Endothelial cell of umbilical vein (primary cell): Measurements from ENCODE around the gene FAM83C. TPM values are rescaled to one million over a fixed set of nuclear protein-coding genes. Genes with fewer than 3 reads are reported as not detected.
A peak's percentile ranks its signal among the peaks of the same experiment; 100 is the strongest.

Experiments used
- BruUV-seq: library from RNA; stranded (reverse); fragments of 400-500 nt; replicated peaks from 2 replicates; lab custom pipeline; 2021; lab: Mats Ljungman, UMichigan
- CTCF ChIA-PET: fragments of 300-600, 350-600 bp; sonication (Branson Sonifier 250); formaldehyde crosslinking; loops from one replicate; lab custom pipeline; 2021; ENCODE audit warnings: antibody characterized with exemption, inconsistent platforms; lab: Charles Lee
- POLR2A ChIA-PET: fragments of 300-600, 350-600 bp; sonication (Branson Sonifier 250); formaldehyde crosslinking; loops from one replicate; lab custom pipeline; 2021; ENCODE audit warnings: antibody characterized with exemption, inconsistent platforms; lab: Charles Lee
- DNase-seq: peaks from one replicate; pipeline ENCODE4 v3.0.0-alpha.2; 2011; ENCODE audit warnings: low read depth, low spot score
- FAIRE-seq: peaks from 2 replicates; lab custom pipeline; 2011; peaks lifted over from hg19 to GRCh38; lab: Jason Lieb, UNC
- H2AFZ ChIP-seq: 2 replicates; pipeline ENCODE4 v1.6.0; 2012; ENCODE audit warnings: low read depth, low read length, control low read depth, inconsistent platforms
- H3K27ac ChIP-seq: 2 replicates; pipeline ENCODE4 v1.5.1; 2011; ENCODE audit warnings: low read depth, mild to moderate bottlenecking, control low read depth, low read length, moderate library complexity; ENCODE audit not compliant: insufficient read depth
- H3K27me3 ChIP-seq, 2 experiments: 2 replicates each; pipeline versions ENCODE4 v1.6.0 to v1.6.1; 2011; ENCODE audit warnings: low read length in 2 of 2, mixed read lengths in 1 of 2; ENCODE audit not compliant: control insufficient read depth in 2 of 2, insufficient read depth in 2 of 2
- H3K36me3 ChIP-seq, 2 experiments: 2 replicates in 1 of 2; 3 replicates in 1 of 2; pipeline ENCODE4 v1.5.1; 2011; ENCODE audit warnings: low read length in 2 of 2, mild to moderate bottlenecking in 1 of 2, moderate library complexity in 1 of 2; ENCODE audit not compliant: control insufficient read depth in 2 of 2, insufficient read depth in 2 of 2; ENCODE audit errors: extremely low read depth in 1 of 2
- H3K4me1 ChIP-seq: 3 replicates; pipeline ENCODE4 v1.5.1; 2011; ENCODE audit warnings: mild to moderate bottlenecking, low read length; ENCODE audit not compliant: control insufficient read depth, insufficient read depth; ENCODE audit errors: extremely low read depth
- H3K4me2 ChIP-seq: 2 replicates; pipeline ENCODE4 v1.6.1; 2011; ENCODE audit warnings: low read length, control low read depth, mixed read lengths; ENCODE audit not compliant: insufficient read depth
- H3K4me3 ChIP-seq, 3 experiments: fragments of 200-600 bp in 1 of 3; sonication (generic), shearing (Covaris generic) in 1 of 3; replicated peaks in 1 of 3; 2 replicates each; pipeline ENCODE4 v1.5.1; 2011 to 2016; ENCODE audit warnings: control low read depth in 3 of 3, low read length in 3 of 3, mild to moderate bottlenecking in 2 of 3, inconsistent platforms in 1 of 3, low read depth in 1 of 3, moderate library complexity in 1 of 3; ENCODE audit not compliant: insufficient read depth in 1 of 3
- H3K79me2 ChIP-seq: 2 replicates; pipeline ENCODE4 v1.6.0; 2012; ENCODE audit warnings: low read length, inconsistent platforms; ENCODE audit not compliant: control insufficient read depth, insufficient read depth
- H3K9ac ChIP-seq: replicated peaks from 2 replicates; pipeline ENCODE3; 2011; ENCODE audit warnings: low read length, control low read depth; ENCODE audit not compliant: insufficient read depth; ENCODE audit errors: extremely low read depth
- H3K9me1 ChIP-seq: replicated peaks from 3 replicates; pipeline ENCODE4 v1.6.0; 2011; ENCODE audit warnings: mild to moderate bottlenecking, low read length; ENCODE audit not compliant: control insufficient read depth, insufficient read depth; ENCODE audit errors: extremely low read depth
- H3K9me3 ChIP-seq: replicated peaks from 2 replicates; pipeline ENCODE4 v1.5.1; 2012; ENCODE audit warnings: low read length, inconsistent platforms; ENCODE audit not compliant: control insufficient read depth, insufficient read depth
- H4K20me1 ChIP-seq: replicated peaks from 2 replicates; pipeline ENCODE3; 2011; ENCODE audit warnings: mild to moderate bottlenecking, low read length; ENCODE audit not compliant: control insufficient read depth, insufficient read depth; ENCODE audit errors: extremely low read depth
- EZH2 ChIP-seq: IDR thresholded peaks from 2 replicates; pipeline ENCODE4 v1.6.1; 2012; ENCODE audit warnings: borderline replicate concordance, low read depth, mild to moderate bottlenecking, moderate library complexity, low read length, inconsistent platforms; ENCODE audit not compliant: severe bottlenecking
- POLR2A ChIP-seq: IDR thresholded peaks from 2 replicates; pipeline ENCODE4 v1.6.1; 2012; ENCODE audit warnings: low read depth, mild to moderate bottlenecking, control low read depth, low read length
- POLR2AphosphoS5 ChIP-seq: IDR thresholded peaks from 2 replicates; pipeline ENCODE4 v1.6.1; 2012; ENCODE audit warnings: low read depth, mild to moderate bottlenecking, control low read depth, low read length, moderate library complexity; ENCODE audit not compliant: insufficient read depth
- dilution Hi-C: fragments of 300-500 bp; cut with MboI; formaldehyde crosslinking; loops from one replicate; pipeline ENCODE4 v1.15.0; 2019; ENCODE audit warnings: low sequenced_read_pairs; ENCODE audit not compliant: extremely low pct_ligation_motif_present
- intact Hi-C: fragments of 100-400 bp; cut with micrococcal nuclease; formaldehyde crosslinking; loops from one replicate; pipeline ENCODE4 v1.10.0; 2022
- polyA plus RNA-seq, 4 experiments: library from polyadenylated mRNA; depleted of rRNA in 3 of 4; stranded (reverse) in 3 of 4; unstranded in 1 of 4; fragments of >200 nt; gene quantifications; 2 replicates each; pipeline versions ENCODE4 v1.2.1 to v1.2.3, GENCODE V29; 2011 to 2012; ENCODE audit warnings: missing spikeins in 1 of 4
- total RNA-seq: library from RNA; stranded (reverse); gene quantifications from 2 replicates; pipeline ENCODE4 v1.2.3, GENCODE V29; 2021
- TF ChIP-seq, protein P1 (sequence below), 2 donors: IDR thresholded peaks; 1 replicate in 1 of 2; 2 replicates in 1 of 2; pipeline ENCODE4 v1.5.1; 2011; ENCODE audit warnings: low read length in 2 of 2, mild to moderate bottlenecking in 2 of 2, moderate library complexity in 2 of 2, control low read depth in 1 of 2, inconsistent platforms in 1 of 2, low read depth in 1 of 2; ENCODE audit not compliant: insufficient read depth in 1 of 2; ENCODE audit errors: extremely low read depth in 1 of 2

The FAM83C gene
- total and polyA plus RNA-seq, 2 donors (not counting 3 experiments of a cell fraction or from before 2014, with no cell fraction given) = not detected

- Histone ChIP-seq H3K4me1 (peaks cover 7% of the 10 kb centered on the region), H3K9ac (peak within 1 kb of the TSS; percentile 88), H3K4me2 (peak within 1 kb of the TSS; percentile 61), H3K36me3 (peaks cover 18 to 25% of the 10 kb centered on the region in 2 experiments), H3K9me1 (no peaks in the 10 kb centered on the region), H4K20me1 (no peaks in the 10 kb centered on the region), H3K27me3 (no peaks in the 10 kb centered on the region), H2AFZ (no peak within 1 kb of the TSS), H3K27ac (peak within 1 kb of the TSS; percentile 89), H3K4me3 (peak within 1 kb of the TSS; percentile 43 to 80 (median 79)), H3K9me3 (no peaks in the 10 kb centered on the region), H3K79me2 (peaks cover 28% of the 10 kb centered on the region)
- BruUV-seq = no TSS peak
- intact Hi-C loops (no loop called here), dilution Hi-C loops (no loop called here)
- ChIA-PET CTCF (interaction anchor here (0.8 to 2.7 kb wide), 12 partner anchors 25 to 182 kb away, joined by 3 to 15 read pairs (median 5); no protein-coding TSS in a partner anchor), POLR2A (interaction anchor here (0.6 to 1.3 kb wide), 3 partner anchors 28 to 723 kb away, joined by 3 to 4 read pairs (median 3); no protein-coding TSS in a partner anchor)
- peak; percentile 93 for TF ChIP-seq POLR2A
- TF ChIP-seq POLR2AphosphoS5 = peak; percentile 98
- no peak for TF ChIP-seq EZH2
- TF ChIP-seq, protein P1, sequence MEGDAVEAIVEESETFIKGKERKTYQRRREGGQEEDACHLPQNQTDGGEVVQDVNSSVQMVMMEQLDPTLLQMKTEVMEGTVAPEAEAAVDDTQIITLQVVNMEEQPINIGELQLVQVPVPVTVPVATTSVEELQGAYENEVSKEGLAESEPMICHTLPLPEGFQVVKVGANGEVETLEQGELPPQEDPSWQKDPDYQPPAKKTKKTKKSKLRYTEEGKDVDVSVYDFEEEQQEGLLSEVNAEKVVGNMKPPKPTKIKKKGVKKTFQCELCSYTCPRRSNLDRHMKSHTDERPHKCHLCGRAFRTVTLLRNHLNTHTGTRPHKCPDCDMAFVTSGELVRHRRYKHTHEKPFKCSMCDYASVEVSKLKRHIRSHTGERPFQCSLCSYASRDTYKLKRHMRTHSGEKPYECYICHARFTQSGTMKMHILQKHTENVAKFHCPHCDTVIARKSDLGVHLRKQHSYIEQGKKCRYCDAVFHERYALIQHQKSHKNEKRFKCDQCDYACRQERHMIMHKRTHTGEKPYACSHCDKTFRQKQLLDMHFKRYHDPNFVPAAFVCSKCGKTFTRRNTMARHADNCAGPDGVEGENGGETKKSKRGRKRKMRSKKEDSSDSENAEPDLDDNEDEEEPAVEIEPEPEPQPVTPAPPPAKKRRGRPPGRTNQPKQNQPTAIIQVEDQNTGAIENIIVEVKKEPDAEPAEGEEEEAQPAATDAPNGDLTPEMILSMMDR (IDR thresholded peaks at IDR 0.05; ENCODE audit: extremely low read depth in 1 of 2, insufficient read depth in 1 of 2, low read depth in 1 of 2, low read length in 2 of 2) = peak in 1 of 2 donors; percentile 31
- FAIRE-seq (peak; percentile 94), DNase-seq (peak; percentile 77)
Observed at GRCh38 chr20:35277531-35278395, 14.5 kb downstream of the FAM83C start, which contains the start of gene MMP24OS. MMP24OS (minus strand) TSS chr20:35278122; CDS start chr20:35277929, 193 bp downstream.
